T-helper 17 cell (primary cell): ENCODE data around the gene DNAJA3. TPM values are rescaled to one million over a fixed set of nuclear protein-coding genes. Genes with fewer than 3 reads are reported as not detected.

Experiments
- ATAC-seq: fragments of 150-1000 bp; cut with Tn5 transposase; 2 replicates; pipeline ENCODE4 v1.10.0; 2021; ENCODE audit warnings: mild to moderate bottlenecking, moderate library complexity
- DNase-seq, 3 donors: peaks; one replicate each; pipeline versions ENCODE4 v3.0.0 to v3.0.0-alpha.2; 2020 to 2021
- H3K9me3 ChIP-seq: one replicate; pipeline ENCODE4 v1.7.0; 2013; ENCODE audit warnings: low read length, mild to moderate bottlenecking; ENCODE audit not compliant: control insufficient read depth, poor library complexity, severe bottlenecking
- H3K27ac Mint-ChIP-seq: one replicate; pipeline ENCODE4 v1.8.0; 2022; ENCODE audit warnings: mild to moderate bottlenecking, moderate library complexity, mixed read lengths
- H3K27me3 Mint-ChIP-seq: one replicate; pipeline ENCODE4 v1.8.0; 2022; ENCODE audit warnings: mixed read lengths
- H3K36me3 Mint-ChIP-seq: one replicate; pipeline ENCODE4 v1.8.0; 2022; ENCODE audit warnings: low read depth, mixed read lengths
- H3K4me1 Mint-ChIP-seq: one replicate; pipeline ENCODE4 v1.8.0; 2022; ENCODE audit warnings: mild to moderate bottlenecking, mixed read lengths
- H3K4me3 Mint-ChIP-seq: one replicate; pipeline ENCODE4 v1.8.0; 2022; ENCODE audit warnings: mild to moderate bottlenecking, moderate library complexity, mixed read lengths
- total RNA-seq, 4 donors: library from RNA in 2 of 4; stranded (reverse) in 2 of 4; gene quantifications; one replicate each; pipeline ENCODE4 v1.2.3 and lab custom pipeline; 2022 to 2026

DNAJA3 gene
- total RNA-seq: 10 to 100 TPM; 27.9 to 29.7 TPM
- 37.9 to 98.0 reads per million in 2 donors for total RNA-seq (lab: John Stamatoyannopoulos, UW)

DNA sequence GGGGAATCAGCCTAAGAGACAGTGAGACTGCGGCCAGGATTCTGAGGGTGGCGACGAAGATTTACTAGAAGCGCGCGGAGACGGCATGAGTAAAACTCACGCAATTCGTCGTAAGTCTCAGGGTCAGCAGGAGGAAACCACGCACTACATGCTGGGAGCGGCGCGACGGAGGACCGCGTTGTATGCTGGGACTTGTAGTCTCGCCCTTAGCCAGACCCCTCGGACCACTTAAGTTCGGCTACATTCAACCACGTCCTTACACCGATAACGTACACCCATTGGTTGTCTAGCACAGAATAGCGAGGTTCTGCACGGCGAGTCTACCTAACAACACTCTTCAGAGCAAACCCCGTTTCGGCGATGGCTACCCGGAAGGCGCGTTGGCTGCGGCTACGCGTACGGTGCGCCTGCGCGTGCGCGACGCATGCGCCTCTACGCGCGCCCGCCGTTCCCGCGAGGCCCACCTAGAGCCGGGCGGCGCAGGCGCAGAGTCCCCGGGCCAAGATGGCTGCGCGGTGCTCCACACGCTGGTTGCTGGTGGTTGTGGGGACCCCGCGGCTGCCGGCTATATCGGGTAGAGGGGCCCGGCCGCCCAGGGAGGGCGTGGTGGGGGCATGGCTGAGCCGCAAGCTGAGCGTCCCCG is at the start of gene DNAJA3:
DNAJA3 (plus strand) TSS at position 491 of the 643 bp plus-strand sequence; CDS start at position 505, 14 bp downstream.
- Mint-ChIP-seq H3K27ac (peak within 1 kb of the TSS; percentile 98), H3K27me3 (no peaks in the 10 kb centered on the region), H3K36me3 (no peaks in the 10 kb centered on the region), H3K4me1 (peaks cover 18% of the 10 kb centered on the region), H3K4me3 (peak within 1 kb of the TSS; percentile 92)
- ATAC-seq (peak; percentile 90), DNase-seq (peak; percentile 89 to 95 (median 90))
- no peaks in the 10 kb centered on the region for H3K9me3 ChIP-seq

DNA sequence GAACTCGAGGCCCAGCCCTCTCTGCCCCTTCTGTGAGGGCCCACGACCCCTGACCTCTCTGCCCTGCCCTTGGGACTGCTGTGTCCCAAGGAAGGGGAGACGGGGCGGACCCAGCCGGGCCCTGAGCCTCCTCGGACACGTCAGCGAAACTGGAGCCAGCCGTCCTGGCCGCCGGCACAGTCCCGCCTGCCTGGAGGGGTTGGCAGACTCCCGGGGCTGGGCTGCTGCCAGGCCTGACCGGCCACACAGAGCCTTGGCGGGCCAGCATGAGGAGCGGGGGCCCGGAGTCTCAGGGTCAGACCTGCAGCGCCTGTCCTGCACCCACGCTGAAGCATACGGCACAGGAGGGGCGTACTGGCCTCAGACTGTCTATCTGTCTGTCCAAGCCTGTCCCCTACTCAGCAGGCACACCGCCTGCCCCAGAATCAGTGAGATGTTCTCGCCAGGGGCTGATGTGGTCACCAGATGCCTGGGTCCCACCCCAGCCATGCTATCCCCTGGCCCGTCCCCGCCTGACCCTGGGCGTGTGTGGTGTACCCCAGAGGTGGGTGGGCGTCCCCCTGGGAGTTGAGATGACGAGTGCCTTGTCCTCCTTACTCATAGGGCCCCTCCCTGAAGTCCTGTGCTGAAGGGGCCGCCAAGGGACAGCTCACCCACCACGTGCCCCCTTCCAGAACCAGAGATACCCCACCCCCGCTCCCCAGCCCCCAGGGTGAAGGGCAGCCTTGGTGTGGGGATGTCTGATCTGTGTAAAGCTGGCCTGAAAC is 49.4 kb upstream of the DNAJA3 start:
- Mint-ChIP-seq H3K4me3 (peak overlapping the region; percentile 68), H3K4me1 (peaks cover 41% of the 10 kb centered on the region), H3K36me3 (no peaks in the 10 kb centered on the region), H3K27me3 (no peaks in the 10 kb centered on the region), H3K27ac (peak overlapping the region; percentile 92)
- DNase-seq (no peak), ATAC-seq (no peak)
- H3K9me3 ChIP-seq: no peaks in the 10 kb centered on the region

DNA sequence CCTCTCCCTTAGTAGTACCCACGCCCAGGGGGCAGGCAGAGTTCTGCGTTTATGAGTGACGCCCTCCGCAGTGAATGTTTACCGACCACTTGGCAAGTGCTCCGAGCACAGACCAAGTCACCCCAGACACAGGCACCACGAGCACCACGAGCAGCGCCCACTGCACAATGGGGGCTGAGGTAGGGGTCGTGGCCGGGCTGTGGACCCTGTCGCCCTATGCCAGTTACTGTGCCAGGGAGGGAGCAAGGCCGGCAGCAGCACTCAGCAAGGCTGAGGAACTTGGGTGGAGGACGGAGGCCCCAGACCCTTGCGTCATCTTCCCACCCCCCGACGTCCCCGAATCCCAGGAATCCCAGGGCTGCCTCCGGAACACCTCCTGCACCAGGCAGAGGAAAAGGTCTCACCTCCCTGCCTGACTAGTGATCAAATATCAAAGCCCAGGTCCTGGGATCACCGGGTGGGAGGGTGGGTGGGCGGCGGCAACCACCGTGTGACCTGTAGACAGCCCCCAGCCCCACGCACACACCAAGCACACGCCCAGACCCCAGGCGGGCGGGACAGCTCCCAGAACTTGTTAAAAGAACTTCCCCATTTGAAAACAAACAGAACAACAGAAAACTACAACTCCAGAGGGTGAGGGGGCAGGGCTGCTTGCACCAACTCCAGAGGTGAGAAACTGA is 48.6 kb upstream of the DNAJA3 start:
- H3K4me1 Mint-ChIP-seq: peaks cover 41% of the 10 kb centered on the region
- H3K9me3 ChIP-seq: no peaks in the 10 kb centered on the region
- H3K27me3 Mint-ChIP-seq: no peaks in the 10 kb centered on the region
- no peaks in the 10 kb centered on the region for H3K36me3 Mint-ChIP-seq
- ATAC-seq (no peak), DNase-seq (no peak)
- peak overlapping the region; percentile 92 for H3K27ac Mint-ChIP-seq
- peak overlapping the region; percentile 77 for H3K4me3 Mint-ChIP-seq

DNA sequence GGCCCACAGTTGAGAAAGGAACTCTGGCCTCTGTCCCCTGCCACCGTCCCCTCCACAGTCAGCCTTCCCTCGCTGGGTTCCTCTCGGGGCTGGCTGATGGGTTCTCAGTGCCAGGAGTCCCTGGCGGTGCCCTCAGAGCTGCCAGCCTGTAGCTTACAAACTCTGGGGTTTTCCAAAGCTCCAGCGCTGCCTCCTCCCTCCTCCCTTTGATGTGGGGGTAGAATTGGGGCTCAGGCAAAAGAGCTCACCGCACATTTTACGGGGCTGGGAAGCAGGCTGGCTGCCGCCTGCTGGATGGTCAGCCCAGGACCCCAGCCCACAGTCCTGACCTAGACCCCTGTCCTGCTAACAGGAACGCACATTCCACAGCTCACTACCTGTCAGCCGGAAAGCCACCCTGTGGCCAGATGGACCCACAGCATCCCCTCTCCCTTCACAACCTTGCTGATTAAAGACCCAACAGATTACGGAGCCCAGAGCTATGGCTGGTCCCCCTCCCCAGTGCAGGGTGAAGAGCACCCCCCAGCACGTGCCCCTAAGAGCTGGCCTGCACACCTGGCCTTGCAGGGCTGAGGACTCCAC is 48.0 kb upstream of the DNAJA3 start:
- H3K4me3 Mint-ChIP-seq: peak overlapping the region; percentile 77
- DNase-seq (no peak), ATAC-seq (peak; percentile 28)
- peaks cover 40% of the 10 kb centered on the region for H3K4me1 Mint-ChIP-seq
- peak overlapping the region; percentile 92 for H3K27ac Mint-ChIP-seq
- no peaks in the 10 kb centered on the region for H3K27me3 Mint-ChIP-seq
- H3K9me3 ChIP-seq: no peaks in the 10 kb centered on the region
- no peaks in the 10 kb centered on the region for H3K36me3 Mint-ChIP-seq

DNA sequence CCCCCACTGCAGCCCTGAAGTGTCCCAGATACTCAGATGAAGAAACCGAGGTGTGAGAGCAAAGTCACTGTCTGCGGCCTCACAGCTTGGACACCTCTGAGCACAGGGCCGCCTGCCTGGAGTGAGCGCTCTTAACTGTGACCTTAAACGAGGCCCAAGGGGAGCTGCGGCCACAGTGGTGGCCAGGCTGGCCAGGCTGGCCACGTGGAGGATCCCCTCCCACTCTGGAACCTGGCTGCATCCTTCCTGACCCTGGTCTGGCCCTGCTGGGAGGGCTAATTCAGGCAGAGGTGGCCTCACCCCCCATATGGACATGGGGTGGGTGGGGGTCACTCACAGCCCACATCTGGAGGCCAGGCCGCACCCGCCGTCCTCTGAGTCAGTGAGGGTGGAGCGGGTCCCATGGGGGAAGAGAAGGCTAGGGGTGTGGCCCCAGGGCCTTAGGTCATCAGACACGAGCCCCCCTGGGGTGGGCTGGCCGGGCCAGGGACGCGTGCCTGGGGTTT is 47.5 kb upstream of the DNAJA3 start:
- H3K4me1 Mint-ChIP-seq: peaks cover 39% of the 10 kb centered on the region
- peak overlapping the region; percentile 92 for H3K27ac Mint-ChIP-seq
- DNase-seq: no peak
- H3K36me3 Mint-ChIP-seq: no peaks in the 10 kb centered on the region
- H3K27me3 Mint-ChIP-seq: no peaks in the 10 kb centered on the region
- no peaks in the 10 kb centered on the region for H3K9me3 ChIP-seq
- peak overlapping the region; percentile 77 for H3K4me3 Mint-ChIP-seq
- ATAC-seq: no peak

DNA sequence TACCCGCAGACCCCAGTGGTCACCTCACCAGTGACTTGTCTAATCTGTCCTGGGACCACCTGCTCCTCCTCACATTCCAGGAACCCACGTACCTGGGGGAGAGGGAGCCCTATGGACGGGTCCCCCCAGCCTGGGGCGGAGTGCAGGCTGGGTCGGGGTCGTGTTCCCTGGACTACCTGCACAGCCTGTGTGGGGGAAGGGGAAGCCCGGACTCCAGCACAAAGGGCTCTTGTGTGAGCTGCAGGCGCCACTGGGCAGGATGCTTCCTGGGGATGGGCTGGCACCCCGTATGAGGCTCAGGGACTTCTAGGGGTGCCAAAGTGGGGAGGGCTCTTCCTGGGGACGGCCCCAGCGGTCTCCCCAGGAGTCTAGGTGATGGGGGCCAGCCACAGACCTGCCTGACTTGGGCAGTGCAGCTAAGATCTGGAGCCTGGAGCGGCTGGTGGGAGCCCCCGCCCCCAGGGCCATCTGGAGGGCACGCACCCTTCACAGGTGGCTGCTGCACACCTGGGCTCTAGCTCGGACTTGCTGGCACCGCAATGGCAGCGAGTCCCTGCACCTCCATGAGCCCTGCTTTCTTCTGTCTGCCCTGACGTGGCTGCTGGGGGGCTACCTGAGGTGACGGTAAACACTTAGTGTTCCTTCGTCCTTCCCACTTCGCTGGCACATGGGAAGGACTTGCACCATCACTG is 46.5 kb upstream of the DNAJA3 start:
- DNase-seq: no peak
- Mint-ChIP-seq H3K4me3 (peak overlapping the region; percentile 68), H3K4me1 (peaks cover 38% of the 10 kb centered on the region), H3K27ac (peak overlapping the region; percentile 92), H3K36me3 (no peaks in the 10 kb centered on the region), H3K27me3 (no peaks in the 10 kb centered on the region)
- ATAC-seq: no peak
- no peaks in the 10 kb centered on the region for H3K9me3 ChIP-seq

DNA sequence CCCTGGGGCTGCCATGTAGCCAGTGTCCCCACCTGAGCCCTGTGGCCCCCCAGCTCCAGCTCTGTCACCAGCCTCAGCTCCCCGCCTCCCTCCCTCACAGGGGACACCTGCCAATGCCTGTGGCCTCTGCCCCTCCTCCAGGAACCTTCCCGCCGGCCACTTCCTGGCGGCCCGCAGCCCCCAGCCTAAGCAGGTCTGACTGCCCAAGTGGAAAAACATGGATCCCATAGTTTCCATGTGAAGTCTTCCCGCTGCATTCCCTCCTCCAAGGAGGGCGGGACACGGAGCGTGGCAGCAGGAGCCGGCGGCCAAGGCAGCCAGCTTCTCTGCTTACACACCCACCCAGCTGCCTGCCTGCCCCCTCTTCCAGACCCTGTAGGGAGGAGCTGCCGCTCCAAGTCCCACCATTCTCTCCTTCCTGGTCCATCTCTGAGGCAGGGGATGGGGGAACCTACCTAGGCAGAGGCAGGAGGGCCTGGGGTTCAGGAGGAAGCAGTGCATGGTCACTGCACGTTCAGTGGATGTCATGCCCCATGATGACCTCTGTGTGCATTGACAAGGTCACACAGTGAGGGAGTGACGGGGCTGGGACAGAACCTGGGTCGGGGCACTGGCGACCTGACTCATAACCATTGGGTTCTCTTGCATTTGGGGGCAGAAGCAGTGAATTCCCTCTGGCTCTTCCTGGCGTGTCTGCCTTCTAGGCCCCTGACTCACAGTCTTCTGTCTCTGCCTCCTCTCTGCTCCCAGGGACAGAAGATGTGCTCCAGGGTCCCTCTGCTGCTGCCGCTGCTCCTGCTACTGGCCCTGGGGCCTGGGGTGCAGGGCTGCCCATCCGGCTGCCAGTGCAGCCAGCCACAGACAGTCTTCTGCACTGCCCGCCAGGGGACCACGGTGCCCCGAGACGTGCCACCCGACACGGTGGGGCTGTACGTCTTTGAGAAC is 45.3 kb upstream of the DNAJA3 start:
- H3K27ac Mint-ChIP-seq: peak overlapping the region; percentile 92
- peaks cover 33% of the 10 kb centered on the region for H3K4me1 Mint-ChIP-seq
- H3K36me3 Mint-ChIP-seq: no peaks in the 10 kb centered on the region
- H3K9me3 ChIP-seq: no peaks in the 10 kb centered on the region
- ATAC-seq (no peak), DNase-seq (no peak)
- H3K27me3 Mint-ChIP-seq: no peaks in the 10 kb centered on the region
- H3K4me3 Mint-ChIP-seq: peak overlapping the region; percentile 81

DNA sequence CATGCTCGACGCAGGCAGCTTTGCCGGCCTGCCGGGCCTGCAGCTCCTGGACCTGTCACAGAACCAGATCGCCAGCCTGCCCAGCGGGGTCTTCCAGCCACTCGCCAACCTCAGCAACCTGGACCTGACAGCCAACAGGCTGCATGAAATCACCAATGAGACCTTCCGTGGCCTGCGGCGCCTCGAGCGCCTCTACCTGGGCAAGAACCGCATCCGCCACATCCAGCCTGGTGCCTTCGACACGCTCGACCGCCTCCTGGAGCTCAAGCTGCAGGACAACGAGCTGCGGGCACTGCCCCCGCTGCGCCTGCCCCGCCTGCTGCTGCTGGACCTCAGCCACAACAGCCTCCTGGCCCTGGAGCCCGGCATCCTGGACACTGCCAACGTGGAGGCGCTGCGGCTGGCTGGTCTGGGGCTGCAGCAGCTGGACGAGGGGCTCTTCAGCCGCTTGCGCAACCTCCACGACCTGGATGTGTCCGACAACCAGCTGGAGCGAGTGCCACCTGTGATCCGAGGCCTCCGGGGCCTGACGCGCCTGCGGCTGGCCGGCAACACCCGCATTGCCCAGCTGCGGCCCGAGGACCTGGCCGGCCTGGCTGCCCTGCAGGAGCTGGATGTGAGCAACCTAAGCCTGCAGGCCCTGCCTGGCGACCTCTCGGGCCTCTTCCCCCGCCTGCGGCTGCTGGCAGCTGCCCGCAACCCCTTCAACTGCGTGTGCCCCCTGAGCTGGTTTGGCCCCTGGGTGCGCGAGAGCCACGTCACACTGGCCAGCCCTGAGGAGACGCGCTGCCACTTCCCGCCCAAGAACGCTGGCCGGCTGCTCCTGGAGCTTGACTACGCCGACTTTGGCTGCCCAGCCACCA is 44.4 kb upstream of the DNAJA3 start:
- ATAC-seq (no peak), DNase-seq (no peak)
- Mint-ChIP-seq H3K4me1 (peaks cover 29% of the 10 kb centered on the region), H3K27ac (peak overlapping the region; percentile 92), H3K4me3 (peak overlapping the region; percentile 81), H3K36me3 (no peaks in the 10 kb centered on the region), H3K27me3 (no peaks in the 10 kb centered on the region)
- no peaks in the 10 kb centered on the region for H3K9me3 ChIP-seq

DNA sequence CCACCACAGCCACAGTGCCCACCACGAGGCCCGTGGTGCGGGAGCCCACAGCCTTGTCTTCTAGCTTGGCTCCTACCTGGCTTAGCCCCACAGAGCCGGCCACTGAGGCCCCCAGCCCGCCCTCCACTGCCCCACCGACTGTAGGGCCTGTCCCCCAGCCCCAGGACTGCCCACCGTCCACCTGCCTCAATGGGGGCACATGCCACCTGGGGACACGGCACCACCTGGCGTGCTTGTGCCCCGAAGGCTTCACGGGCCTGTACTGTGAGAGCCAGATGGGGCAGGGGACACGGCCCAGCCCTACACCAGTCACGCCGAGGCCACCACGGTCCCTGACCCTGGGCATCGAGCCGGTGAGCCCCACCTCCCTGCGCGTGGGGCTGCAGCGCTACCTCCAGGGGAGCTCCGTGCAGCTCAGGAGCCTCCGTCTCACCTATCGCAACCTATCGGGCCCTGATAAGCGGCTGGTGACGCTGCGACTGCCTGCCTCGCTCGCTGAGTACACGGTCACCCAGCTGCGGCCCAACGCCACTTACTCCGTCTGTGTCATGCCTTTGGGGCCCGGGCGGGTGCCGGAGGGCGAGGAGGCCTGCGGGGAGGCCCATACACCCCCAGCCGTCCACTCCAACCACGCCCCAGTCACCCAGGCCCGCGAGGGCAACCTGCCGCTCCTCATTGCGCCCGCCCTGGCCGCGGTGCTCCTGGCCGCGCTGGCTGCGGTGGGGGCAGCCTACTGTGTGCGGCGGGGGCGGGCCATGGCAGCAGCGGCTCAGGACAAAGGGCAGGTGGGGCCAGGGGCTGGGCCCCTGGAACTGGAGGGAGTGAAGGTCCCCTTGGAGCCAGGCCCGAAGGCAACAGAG is 43.5 kb upstream of the DNAJA3 start:
- Mint-ChIP-seq H3K36me3 (no peaks in the 10 kb centered on the region), H3K27me3 (no peaks in the 10 kb centered on the region), H3K4me1 (peaks cover 29% of the 10 kb centered on the region), H3K27ac (peak overlapping the region; percentile 92), H3K4me3 (peak overlapping the region; percentile 81)
- no peaks in the 10 kb centered on the region for H3K9me3 ChIP-seq
- ATAC-seq: peak; percentile 2
- no peak for DNase-seq

DNA sequence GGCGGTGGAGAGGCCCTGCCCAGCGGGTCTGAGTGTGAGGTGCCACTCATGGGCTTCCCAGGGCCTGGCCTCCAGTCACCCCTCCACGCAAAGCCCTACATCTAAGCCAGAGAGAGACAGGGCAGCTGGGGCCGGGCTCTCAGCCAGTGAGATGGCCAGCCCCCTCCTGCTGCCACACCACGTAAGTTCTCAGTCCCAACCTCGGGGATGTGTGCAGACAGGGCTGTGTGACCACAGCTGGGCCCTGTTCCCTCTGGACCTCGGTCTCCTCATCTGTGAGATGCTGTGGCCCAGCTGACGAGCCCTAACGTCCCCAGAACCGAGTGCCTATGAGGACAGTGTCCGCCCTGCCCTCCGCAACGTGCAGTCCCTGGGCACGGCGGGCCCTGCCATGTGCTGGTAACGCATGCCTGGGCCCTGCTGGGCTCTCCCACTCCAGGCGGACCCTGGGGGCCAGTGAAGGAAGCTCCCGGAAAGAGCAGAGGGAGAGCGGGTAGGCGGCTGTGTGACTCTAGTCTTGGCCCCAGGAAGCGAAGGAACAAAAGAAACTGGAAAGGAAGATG is 42.8 kb upstream of the DNAJA3 start:
- Mint-ChIP-seq H3K36me3 (no peaks in the 10 kb centered on the region), H3K4me1 (peaks cover 23% of the 10 kb centered on the region), H3K4me3 (peak overlapping the region; percentile 81), H3K27ac (peak overlapping the region; percentile 92), H3K27me3 (no peaks in the 10 kb centered on the region)
- H3K9me3 ChIP-seq: no peaks in the 10 kb centered on the region
- ATAC-seq: peak; percentile 1
- no peak for DNase-seq
